Measurements from ENCODE around the gene ADCY5.

Gene ADCY5

DNA sequence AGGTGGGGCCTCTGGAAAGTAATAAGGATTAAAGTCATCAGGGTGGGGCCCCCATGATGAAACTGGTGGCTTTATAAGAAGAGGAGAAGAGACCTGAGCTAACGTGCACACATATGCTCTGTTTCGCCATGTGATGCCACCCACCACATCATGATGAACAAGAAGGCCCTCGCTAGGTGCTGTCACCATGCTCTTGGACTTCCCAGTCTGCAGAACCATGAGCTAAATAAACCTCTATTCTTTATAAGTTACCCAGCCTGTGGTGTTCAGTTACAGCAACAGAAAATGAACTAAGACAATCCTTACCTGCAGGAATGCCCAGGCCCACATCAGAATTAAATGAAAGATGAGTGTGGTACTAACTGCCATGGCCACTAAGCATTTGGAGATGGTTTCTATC, 79.8 kb downstream of the ADCY5 start:
- no peak for FAIRE-seq
- no peak for DNase-seq (ENCODE audit: low spot score)

DNA sequence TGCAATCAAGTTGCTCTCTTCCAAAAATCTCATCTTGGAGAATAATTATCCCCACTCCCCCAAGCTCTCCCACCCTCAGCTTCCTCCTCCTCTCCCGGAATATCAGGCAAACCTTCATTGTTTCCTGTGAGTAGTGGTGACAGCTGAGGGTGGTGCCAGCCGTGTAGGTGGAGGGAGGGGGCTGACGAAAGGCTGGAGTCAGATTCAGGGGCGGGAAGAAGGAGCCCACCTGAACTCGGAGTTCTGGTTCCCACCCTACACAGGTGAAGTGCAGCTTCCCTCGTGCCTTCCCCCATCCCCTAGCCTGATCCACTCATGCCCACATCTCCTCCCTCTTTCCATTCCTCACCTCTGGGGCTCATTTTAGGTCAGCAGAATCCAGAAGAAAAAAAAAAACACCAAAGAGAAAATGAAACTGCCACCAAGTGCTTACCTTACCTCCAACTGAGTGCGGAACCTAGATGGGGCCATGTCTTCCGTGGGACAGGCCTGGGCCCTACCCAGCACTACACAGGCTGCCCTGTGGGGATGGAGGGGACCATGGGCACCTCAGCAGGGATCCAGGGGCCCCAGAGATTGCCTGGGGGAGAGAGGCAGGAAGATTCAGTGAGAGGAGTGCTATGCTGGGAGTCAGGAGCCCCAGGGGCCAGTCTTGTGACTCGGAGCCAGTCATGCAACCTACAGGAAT, 81.3 kb downstream of the ADCY5 start:
- DNase-seq (ENCODE audit: low spot score) (no peak), FAIRE-seq (no peak)

DNA sequence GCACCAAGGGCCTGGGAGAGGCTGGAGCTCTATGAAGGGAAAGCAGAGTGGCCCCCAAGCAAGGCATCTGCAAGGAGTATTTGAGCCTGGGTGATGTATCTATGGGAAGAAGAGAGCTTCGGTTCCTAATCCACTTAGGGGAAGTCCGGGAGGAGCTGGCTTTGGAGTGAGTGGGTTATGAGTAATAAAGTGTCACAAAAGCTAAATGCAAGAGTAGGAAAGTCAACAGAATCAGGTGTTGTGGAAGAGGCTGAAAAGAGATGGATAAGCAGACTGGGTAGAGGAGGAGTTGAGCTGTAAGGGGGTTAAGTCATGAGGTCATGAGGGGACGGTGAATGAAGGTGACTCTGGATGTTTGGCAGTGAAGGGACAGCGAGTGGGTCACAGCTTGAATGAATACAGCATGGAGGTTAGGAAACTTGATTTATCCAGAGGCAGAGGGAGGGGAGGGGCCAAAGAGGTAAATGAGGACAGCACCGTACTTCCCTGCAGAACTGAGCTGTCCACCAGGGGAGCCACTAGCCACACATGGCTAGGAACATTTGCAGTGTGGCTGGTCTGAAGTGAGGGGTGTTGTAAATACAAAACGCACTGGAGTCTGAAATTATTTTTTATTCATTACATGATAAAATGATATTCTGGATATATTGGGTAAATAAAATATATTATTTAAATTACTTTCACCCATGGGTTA, 83.3 kb downstream of the ADCY5 start:
- DNase-seq (ENCODE audit: low spot score), result peak; percentile 20
- FAIRE-seq, result no peak

- DNase-seq (ENCODE audit: low spot score), result no peak
- FAIRE-seq, result no peak
Observed at GRCh38 chr3:123361071-123361470, 87.8 kb downstream of the ADCY5 start.

DNA sequence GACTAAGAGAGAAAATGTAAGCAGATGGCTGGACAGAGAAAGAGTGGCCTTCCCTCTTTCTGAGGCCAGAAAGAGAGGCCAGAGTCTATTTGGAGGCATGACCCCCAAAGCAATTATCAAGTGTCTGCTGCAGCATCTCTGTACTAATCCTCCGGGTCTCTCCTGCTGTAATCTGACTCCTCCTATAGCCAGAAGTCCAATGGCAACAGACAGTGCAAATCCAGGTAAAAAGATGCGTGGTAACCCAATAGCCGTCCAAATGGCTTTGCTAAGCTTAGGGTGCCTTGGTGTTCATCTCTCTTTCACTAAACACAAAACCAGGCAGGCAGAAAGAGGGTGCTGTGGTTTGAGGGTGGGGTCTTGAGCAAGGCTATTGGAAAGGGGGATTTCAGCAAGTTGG, 91.6 kb downstream of the ADCY5 start:
- FAIRE-seq (no peak), DNase-seq (ENCODE audit: low spot score) (no peak)

DNA sequence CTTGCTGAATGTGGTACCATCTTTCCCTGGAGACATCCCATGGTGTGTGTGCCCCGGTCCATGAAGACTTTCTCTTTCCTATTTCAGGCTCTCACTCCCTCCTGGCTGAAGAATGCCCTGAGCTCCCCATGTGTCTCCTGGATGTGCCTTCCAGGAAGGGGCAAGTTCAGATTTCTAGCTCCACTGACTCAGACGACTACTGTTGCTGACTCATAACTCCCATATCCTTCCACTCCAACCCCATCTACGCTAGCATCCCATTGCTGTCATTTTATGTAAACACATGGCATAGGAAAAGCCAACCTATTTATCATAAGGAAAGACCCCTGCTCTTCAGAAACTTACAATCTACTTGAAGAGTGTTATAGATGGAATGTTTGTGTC, 95.0 kb downstream of the ADCY5 start:
- DNase-seq (ENCODE audit: low spot score), result peak; percentile 62
- no peak for FAIRE-seq

GRCh38 chr3:123353227-123353849, 95.6 kb downstream of the ADCY5 start:
- no peak for FAIRE-seq
- no peak for DNase-seq (ENCODE audit: low spot score)

DNA sequence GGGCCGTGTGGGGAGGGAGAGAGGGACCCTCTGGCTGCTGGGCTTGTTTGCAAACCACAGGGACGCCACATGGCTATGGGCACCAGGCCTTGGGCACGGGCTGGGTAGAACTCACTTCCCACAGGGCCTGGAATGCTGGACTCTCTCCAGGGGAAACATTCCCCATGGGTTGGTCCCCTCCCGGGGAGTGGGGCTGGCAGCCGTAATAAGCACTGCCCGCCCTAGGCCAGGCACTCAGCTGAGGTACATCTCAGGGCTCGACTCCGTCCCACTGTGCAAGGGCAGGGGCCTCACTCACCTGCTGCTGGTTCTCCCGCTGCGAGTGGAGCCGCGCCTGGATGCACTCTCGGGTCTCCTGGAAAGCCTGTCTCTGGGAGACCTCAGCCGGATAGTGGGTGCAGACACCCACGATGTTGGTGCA, 96.7 kb downstream of the ADCY5 start:
- DNase-seq (ENCODE audit: low spot score) (no peak), FAIRE-seq (no peak)

- FAIRE-seq, result no peak
- no peak for DNase-seq (ENCODE audit: low spot score)
Observed at GRCh38 chr3:123351501-123351900, 97.4 kb downstream of the ADCY5 start.

DNA sequence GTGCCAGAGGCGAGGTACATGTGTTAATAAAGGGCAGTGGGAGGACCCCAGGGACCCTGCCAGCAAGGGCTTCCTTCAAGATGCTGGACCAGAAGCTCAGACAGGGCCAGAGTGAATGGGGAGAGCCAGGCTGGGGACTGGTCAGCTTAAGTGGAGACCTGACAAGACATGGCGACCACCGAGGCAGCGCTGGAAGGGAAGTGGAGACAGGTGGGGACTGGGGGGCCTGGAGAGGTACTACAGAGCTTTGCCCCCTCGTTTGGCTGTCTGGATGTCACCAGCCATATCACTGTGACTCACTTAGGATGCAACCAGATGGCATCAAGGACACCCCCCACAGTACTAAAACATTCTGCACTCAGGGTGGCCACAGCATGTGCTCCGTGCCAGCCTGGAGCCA, 97.9 kb downstream of the ADCY5 start:
- DNase-seq (ENCODE audit: low spot score) (no peak), FAIRE-seq (no peak)

GRCh38 chr3:123349566-123350435, 99.1 kb downstream of the ADCY5 start:
- no peak for FAIRE-seq
- no peak for DNase-seq (ENCODE audit: low spot score)

- no peak for DNase-seq (ENCODE audit: low spot score)
- FAIRE-seq, result no peak
Observed at GRCh38 chr3:123349201-123349535, 99.7 kb downstream of the ADCY5 start.

- DNase-seq (ENCODE audit: low spot score), result no peak
- no peak for FAIRE-seq
Observed at GRCh38 chr3:123348471-123349200, 100.3 kb downstream of the ADCY5 start.

DNA sequence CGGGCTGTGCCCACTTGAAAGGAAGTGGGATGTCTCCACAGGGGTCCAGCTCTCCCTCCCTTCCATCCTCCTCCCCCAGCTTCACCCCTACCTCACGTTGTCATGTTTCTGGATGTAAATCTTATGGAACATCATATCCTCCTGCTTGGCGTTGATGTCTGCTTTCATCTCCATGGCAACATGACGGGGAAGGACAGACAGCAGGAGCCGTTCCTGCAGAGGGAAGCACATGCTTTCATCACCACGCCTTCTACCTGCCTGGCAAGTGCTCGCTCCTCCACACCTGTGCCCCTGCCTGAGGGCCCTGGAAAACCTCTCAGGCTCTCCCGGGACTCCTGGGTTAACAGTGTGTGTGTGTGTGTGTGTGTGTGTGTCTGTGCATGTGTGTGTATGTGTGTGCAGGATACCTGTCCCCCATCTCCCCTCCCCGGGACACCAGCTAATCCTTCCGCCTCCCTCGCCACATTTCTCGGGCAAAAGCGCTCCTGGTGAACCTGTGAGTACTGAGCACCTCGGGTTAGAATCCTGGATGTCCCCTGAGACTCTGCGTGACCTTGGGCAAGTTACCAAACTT, 101.1 kb downstream of the ADCY5 start:
- DNase-seq (ENCODE audit: low spot score), result no peak

DNA sequence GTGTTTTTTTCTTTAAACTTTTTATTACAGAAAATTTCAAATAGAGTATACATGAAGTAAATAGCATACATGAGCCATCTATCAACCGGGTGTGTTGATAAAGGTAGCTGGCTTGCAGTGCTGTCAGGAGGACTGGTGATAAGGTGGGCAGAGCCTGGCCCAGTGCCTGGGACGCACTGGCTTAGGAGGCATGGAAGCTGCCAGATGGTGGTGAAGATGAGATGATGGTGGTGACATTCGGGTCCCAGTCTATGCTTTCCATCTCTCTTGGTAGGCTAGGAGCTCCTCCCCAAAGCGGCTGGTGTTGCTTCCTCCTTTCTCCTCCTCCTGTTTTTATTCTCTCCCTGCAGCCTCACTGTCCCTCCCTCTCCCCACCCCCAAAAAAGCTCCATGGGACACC, 101.7 kb downstream of the ADCY5 start:
- DNase-seq (ENCODE audit: low spot score) (no peak), FAIRE-seq (no peak)

More for the DNA sequence above, 101.1 kb downstream of the ADCY5 start:
- FAIRE-seq, result no peak

DNA sequence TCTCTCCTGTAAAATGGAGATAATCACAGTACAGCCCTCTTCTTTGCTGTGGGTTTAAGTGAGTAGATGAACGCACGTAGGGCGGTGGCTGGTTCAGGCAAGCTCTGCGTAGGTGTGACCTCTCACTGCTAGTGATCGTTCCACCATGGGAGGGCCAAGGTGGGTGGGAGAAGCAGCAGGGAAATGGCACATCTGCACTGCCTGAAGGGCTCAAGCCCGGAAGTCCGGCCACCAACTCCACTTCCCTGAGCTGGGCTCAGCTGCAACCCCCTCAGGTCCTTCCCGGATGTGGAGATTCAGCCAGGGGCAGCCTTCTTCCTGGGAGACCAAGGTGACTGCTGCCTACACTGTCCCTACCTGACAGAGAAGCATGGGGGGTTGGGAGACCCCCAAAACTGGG, 102.9 kb downstream of the ADCY5 start:
- DNase-seq (ENCODE audit: low spot score) (no peak), FAIRE-seq (no peak)

- DNase-seq (ENCODE audit: low spot score) (no peak), FAIRE-seq (no peak)
Observed at GRCh38 chr3:123344907-123345594, 103.8 kb downstream of the ADCY5 start.

- FAIRE-seq (no peak), DNase-seq (ENCODE audit: low spot score) (no peak)
Observed at GRCh38 chr3:123344175-123344906, 104.5 kb downstream of the ADCY5 start.

DNA sequence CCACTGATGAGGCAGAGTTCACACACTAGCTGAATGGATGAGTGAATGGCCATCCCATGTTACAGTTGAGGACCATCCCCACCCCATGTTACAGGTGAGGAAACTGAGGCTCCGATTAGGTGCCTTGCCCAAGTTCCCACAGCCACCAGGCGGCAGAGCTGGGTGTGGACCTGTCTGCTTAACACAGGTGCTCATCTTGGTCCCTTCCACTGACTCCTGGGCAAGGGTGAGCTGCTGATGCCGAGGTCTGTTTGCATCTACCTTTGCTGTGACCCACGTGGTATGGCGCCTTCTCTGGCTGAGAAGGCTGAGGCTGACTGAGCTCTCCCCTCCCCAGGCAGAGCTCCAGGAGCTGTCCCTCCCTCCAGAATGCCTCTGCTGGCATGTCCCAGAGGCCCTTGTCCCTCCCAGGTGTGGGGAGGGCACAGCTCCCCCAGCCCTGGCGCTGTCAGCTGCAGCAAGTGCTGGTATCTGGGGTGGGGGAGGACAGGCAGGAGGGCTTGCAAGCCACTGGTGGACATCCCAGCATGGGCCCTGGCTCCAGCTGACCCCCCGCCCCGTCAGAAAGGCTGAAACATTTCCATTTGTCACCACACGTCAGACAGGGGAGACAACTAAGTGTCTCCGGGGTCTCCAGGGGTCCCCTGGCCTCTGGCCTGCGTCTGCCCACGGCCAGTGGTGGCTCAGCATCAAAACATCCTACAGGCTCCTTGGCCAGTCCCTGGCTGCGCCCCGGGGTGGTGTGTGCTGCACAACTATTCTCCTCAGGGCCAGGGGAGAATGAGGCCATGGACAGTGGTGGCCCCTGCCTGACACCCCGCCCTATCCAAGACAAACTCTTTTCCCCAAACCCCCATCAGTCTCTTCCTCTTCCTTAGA, 105.4 kb downstream of the ADCY5 start:
- FAIRE-seq (no peak), DNase-seq (ENCODE audit: low spot score) (no peak)
